ENCODE data around the gene SLC25A34. TPM values are rescaled to one million over a fixed set of nuclear protein-coding genes. Genes with fewer than 3 reads are reported as not detected.

Gene SLC25A34
- total RNA-seq, 2 experiments from 2014 or later, result 1.9 to 2.8 TPM

DNA sequence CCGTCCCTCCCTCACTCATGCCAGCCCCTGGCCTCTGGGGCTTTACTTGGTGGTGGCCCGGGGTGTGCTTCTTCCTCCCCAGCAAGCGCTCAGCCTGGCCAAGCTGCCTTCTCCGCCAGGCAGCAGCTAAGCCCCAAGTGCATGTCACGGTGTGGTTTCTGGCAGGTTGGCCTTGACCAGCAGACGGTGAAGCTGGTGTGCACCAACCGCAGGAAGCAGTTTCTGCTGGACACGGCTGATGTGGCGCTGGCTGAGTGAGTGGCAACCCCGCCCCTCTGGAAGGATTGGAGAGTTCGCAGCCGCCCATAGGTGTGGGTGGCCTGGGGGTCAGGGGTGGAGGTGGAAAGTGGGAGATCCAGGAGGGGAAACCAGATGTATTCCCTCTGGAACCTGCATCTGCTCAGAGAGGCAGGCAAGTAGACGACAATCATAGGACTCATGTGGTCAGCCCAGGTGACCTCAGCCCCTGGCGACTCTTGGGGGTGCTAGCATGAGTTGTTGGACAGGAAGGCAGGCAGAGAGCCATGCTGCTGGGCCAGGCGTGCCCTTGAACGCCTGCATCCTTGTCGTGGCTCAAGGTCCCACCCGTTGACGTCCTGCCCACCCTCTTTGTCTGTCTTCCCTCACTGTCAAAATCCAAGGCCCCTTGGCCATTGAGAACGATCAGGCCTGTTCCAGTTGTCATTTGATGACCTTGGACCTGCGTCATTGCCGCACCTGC, 7.0 kb upstream of the SLC25A34 start:
- no peak overlapping the region for H3K27ac Mint-ChIP-seq
- no peak for DNase-seq
- peaks cover 54% of the 10 kb centered on the region for H3K36me3 Mint-ChIP-seq (ENCODE audit: low read depth)
- intact Hi-C loops (cut with DNase I, micrococcal nuclease), result no loop called here
- Histone ChIP-seq H3K27ac (ENCODE audit: low read depth in 1 of 2, low read length in 2 of 2) (no peak overlapping the region), H3K4me1 (ENCODE audit: insufficient read depth, low read length) (no peaks in the 10 kb centered on the region), H3K27me3 (ENCODE audit: control insufficient read depth in 1 of 2, insufficient read depth in 2 of 2, low read length in 2 of 2) (no peaks in the 10 kb centered on the region), H3K36me3 (ENCODE audit: insufficient read depth, low read length) (peaks cover 82% of the 10 kb centered on the region), H3K9me3 (ENCODE audit: control insufficient read depth in 1 of 2, insufficient read depth in 1 of 2, low read length in 2 of 2) (no peaks in the 10 kb centered on the region), H3K4me3 (ENCODE audit: low read length) (no peak overlapping the region)
- H3K9me3 Mint-ChIP-seq, result no peaks in the 10 kb centered on the region
- no peak for ATAC-seq (ENCODE audit: poor library complexity)
- H3K4me1 Mint-ChIP-seq (ENCODE audit: low read depth), result no peaks in the 10 kb centered on the region
- peak overlapping the region; percentile 20 for H3K4me3 Mint-ChIP-seq
- ChIA-PET CTCF (no interaction called here), POLR2A (no interaction called here)
- TF ChIP-seq, protein P1, sequence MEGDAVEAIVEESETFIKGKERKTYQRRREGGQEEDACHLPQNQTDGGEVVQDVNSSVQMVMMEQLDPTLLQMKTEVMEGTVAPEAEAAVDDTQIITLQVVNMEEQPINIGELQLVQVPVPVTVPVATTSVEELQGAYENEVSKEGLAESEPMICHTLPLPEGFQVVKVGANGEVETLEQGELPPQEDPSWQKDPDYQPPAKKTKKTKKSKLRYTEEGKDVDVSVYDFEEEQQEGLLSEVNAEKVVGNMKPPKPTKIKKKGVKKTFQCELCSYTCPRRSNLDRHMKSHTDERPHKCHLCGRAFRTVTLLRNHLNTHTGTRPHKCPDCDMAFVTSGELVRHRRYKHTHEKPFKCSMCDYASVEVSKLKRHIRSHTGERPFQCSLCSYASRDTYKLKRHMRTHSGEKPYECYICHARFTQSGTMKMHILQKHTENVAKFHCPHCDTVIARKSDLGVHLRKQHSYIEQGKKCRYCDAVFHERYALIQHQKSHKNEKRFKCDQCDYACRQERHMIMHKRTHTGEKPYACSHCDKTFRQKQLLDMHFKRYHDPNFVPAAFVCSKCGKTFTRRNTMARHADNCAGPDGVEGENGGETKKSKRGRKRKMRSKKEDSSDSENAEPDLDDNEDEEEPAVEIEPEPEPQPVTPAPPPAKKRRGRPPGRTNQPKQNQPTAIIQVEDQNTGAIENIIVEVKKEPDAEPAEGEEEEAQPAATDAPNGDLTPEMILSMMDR (IDR thresholded peaks at IDR 0.05), result no peak
- H3K27me3 Mint-ChIP-seq, result no peaks in the 10 kb centered on the region

DNA sequence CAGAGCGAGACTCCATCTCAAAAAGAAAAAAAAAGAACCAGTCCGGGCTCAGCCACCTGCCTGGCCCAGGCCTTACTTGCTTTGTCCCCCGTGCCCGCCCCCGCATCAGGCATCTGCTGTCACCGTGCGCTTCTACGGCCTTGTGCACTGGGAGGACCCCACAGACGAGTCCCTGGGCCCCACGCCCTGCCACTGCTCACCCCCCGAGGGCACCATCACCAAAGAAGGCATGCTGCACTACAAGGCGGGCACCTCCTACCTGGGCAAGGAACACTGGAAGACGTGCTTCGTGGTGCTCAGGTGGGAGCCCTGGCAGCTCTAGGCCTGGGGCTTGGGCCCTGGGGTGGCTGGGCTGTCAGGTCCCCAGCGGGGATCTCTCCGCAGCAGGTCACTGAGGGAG, 5.6 kb upstream of the SLC25A34 start:
- no peaks in the 10 kb centered on the region for H3K27me3 Mint-ChIP-seq
- no peaks in the 10 kb centered on the region for H3K9me3 Mint-ChIP-seq
- CTCF ChIA-PET, result no interaction called here
- no peak for ATAC-seq (ENCODE audit: poor library complexity)
- Histone ChIP-seq H3K4me3 (ENCODE audit: low read length) (no peak overlapping the region), H3K4me1 (ENCODE audit: insufficient read depth, low read length) (no peaks in the 10 kb centered on the region), H3K36me3 (ENCODE audit: insufficient read depth, low read length) (peaks cover 75% of the 10 kb centered on the region), H3K27ac (ENCODE audit: low read depth in 1 of 2, low read length in 2 of 2) (no peak overlapping the region), H3K27me3 (ENCODE audit: control insufficient read depth in 1 of 2, insufficient read depth in 2 of 2, low read length in 2 of 2) (no peaks in the 10 kb centered on the region), H3K9me3 (ENCODE audit: control insufficient read depth in 1 of 2, insufficient read depth in 1 of 2, low read length in 2 of 2) (no peaks in the 10 kb centered on the region)
- no peak overlapping the region for H3K4me3 Mint-ChIP-seq
- peaks cover 54% of the 10 kb centered on the region for H3K36me3 Mint-ChIP-seq (ENCODE audit: low read depth)
- H3K4me1 Mint-ChIP-seq (ENCODE audit: low read depth), result no peaks in the 10 kb centered on the region
- TF ChIP-seq, protein P1 (IDR thresholded peaks at IDR 0.05), result no peak
- POLR2A ChIA-PET, result no interaction called here
- intact Hi-C loops (cut with DNase I, micrococcal nuclease), result no loop called here
- DNase-seq, result no peak
- no peak overlapping the region for H3K27ac Mint-ChIP-seq

GRCh38 chr1:15730936-15731335, 5.1 kb upstream of the SLC25A34 start:
- H3K36me3 Mint-ChIP-seq (ENCODE audit: low read depth), result peaks cover 51% of the 10 kb centered on the region
- ChIA-PET CTCF (no interaction called here), POLR2A (no interaction called here)
- no peak overlapping the region for H3K27ac Mint-ChIP-seq
- intact Hi-C loops (cut with DNase I, micrococcal nuclease), result no loop called here
- H3K9me3 Mint-ChIP-seq, result no peaks in the 10 kb centered on the region
- H3K4me1 Mint-ChIP-seq (ENCODE audit: low read depth), result no peaks in the 10 kb centered on the region
- H3K9me3 ChIP-seq (ENCODE audit: control insufficient read depth in 1 of 2, insufficient read depth in 1 of 2, low read length in 2 of 2), result no peaks in the 10 kb centered on the region
- no peak overlapping the region for H3K4me3 Mint-ChIP-seq
- DNase-seq (no peak), ATAC-seq (ENCODE audit: poor library complexity) (no peak)
- H3K27me3 Mint-ChIP-seq, result no peaks in the 10 kb centered on the region
- no peaks in the 10 kb centered on the region for H3K4me1 ChIP-seq (ENCODE audit: insufficient read depth, low read length)
- peaks cover 70% of the 10 kb centered on the region for H3K36me3 ChIP-seq (ENCODE audit: insufficient read depth, low read length)
- no peaks in the 10 kb centered on the region for H3K27me3 ChIP-seq (ENCODE audit: control insufficient read depth in 1 of 2, insufficient read depth in 2 of 2, low read length in 2 of 2)
- no peak overlapping the region for H3K27ac ChIP-seq (ENCODE audit: low read depth in 1 of 2, low read length in 2 of 2)
- H3K4me3 ChIP-seq (ENCODE audit: low read length), result no peak overlapping the region
- TF ChIP-seq, protein P1 (IDR thresholded peaks at IDR 0.05), result no peak

Measured in CD4-positive, alpha-beta T cell (primary cell).